PC-3 (cell line): ENCODE measurements around the gene MUC12.

Experiments
- CTCF ChIP-seq: fragments of 300-600 bp; sonication (generic); conservative IDR thresholded peaks from 2 replicates; pipeline ENCODE4 v1.5.1; 2017; ENCODE audit warnings: antibody characterized with exemption, low read depth, mild to moderate bottlenecking, low read length
- EZH2 ChIP-seq: fragments of 300-600 bp; sonication (generic); IDR thresholded peaks from one replicate; pipeline ENCODE4 v1.6.1; 2017; ENCODE audit warnings: antibody characterized with exemption, mild to moderate bottlenecking, low read length; ENCODE audit not compliant: unreplicated experiment
- EZH2phosphoT487 ChIP-seq: fragments of 300-600 bp; sonication (generic); IDR thresholded peaks from 2 replicates; pipeline ENCODE4 v1.6.1; 2018; ENCODE audit warnings: mild to moderate bottlenecking, antibody characterized with exemption, low read length, borderline replicate concordance

- TF ChIP-seq EZH2 (no peak), CTCF (no peak), EZH2phosphoT487 (no peak)
Measured at GRCh38 chr7:101017064-101017777, 47.9 kb downstream of the MUC12 start.
